Activated naive CD4-positive, alpha-beta T cell treated with anti-CD3 and anti-CD28 coated beads, Interleukin-2, amount 10 ng/mL, durations not matched to agents 5 hours and 36 hours (primary cell): ENCODE data around the gene RPAIN. TPM values are rescaled to one million over a fixed set of nuclear protein-coding genes. Genes with fewer than 3 reads are reported as not detected.

Experiments used
- total RNA-seq, 2 experiments: library from RNA; stranded (reverse); gene quantifications; one replicate each; pipeline ENCODE4 v1.2.3, GENCODE V29; 2021

The RPAIN gene
- total RNA-seq, result 10 to 100 TPM; 47.9 to 49.9 TPM

GRCh38 chr17:5419959-5420653, at the start of gene RPAIN:
Gene RPAIN (plus strand): TSS chr17:5420182. CDS start chr17:5420211, 29 bp downstream.

GRCh38 chr17:5419356-5419958, 525 bp upstream of the RPAIN start, which contains the start of gene NUP88:
Gene NUP88 (minus strand): TSS chr17:5419662. CDS start chr17:5419650, 12 bp downstream.

GRCh38 chr17:5438716-5439445, 18.9 kb downstream of the RPAIN start, which contains the start of gene C1QBP:
Gene C1QBP (minus strand): TSS chr17:5439155. CDS start chr17:5439073, 82 bp downstream.

Other genes with a start within 250 kb of the RPAIN start
- gene ZNF594, start 228.3 kb upstream of the RPAIN start, total RNA-seq, result 10 to 100 TPM; 12.7 TPM
- gene SCIMP, start 185.3 kb upstream of the RPAIN start, total RNA-seq, result not detected
- gene RABEP1, start 137.9 kb upstream of the RPAIN start, total RNA-seq, result 10 to 100 TPM; 42.1 to 42.7 TPM
- 10 to 100 TPM; 72.1 to 72.7 TPM for gene NUP88, start 520 bp upstream of the RPAIN start, total RNA-seq
- gene C1QBP, start 19.0 kb downstream of the RPAIN start, total RNA-seq, result 100 to 1,000 TPM; 135 to 143 TPM
- 10 to 100 TPM; 12.7 to 13.7 TPM for gene DHX33, start 48.8 kb downstream of the RPAIN start, total RNA-seq
- gene DERL2, start 66.0 kb downstream of the RPAIN start, total RNA-seq, result 10 to 100 TPM; 58.7 to 63.8 TPM
- gene MIS12, start 66.4 kb downstream of the RPAIN start, total RNA-seq, result 10 to 100 TPM; 28.6 to 30.5 TPM
- 100 to 1,000 TPM; 109 to 110 TPM for gene NLRP1, start 164.3 kb downstream of the RPAIN start, total RNA-seq